Tibial nerve (tissue), 3 donors: ENCODE results near the gene MEOX1.

Experiments used
- POLR2A ChIP-seq, 2 donors: fragments of 450-650 bp; IDR thresholded peaks; one replicate each; pipeline ENCODE4 v1.6.1; 2017; ENCODE audit warnings: antibody characterized with exemption in 2 of 2, mild to moderate bottlenecking in 2 of 2, moderate library complexity in 2 of 2
- TF ChIP-seq, protein P1 (sequence below), 5 experiments: fragments of 200-600 bp in 3 of 5; fragments of 450-650 bp in 2 of 5; sonication (generic) in 3 of 5; IDR thresholded peaks; one replicate each; pipeline ENCODE4 v1.5.1; 2016 to 2019; ENCODE audit warnings: antibody characterized with exemption in 5 of 5, mild to moderate bottlenecking in 3 of 5, moderate library complexity in 2 of 5

DNA sequence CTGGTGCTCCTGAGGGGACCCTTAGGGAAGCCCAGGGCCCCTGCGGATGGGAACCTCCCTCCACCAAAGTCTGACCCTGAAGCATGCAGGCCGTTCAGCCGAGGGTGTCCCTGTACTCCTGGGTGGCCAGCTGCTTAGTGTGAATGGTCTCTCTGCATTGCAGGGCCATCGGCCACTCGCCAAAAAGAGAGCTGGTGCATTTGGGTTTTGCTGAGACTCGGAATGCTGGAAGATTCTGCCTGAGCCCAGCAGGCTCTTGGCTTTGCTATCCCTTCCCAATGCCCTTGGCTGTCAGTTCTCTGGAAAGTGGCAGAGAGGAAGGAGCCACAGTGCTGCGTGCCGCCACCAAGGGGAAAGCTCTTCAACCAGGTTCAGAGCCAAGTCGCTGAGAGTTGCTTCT is 2.8 kb downstream of the MEOX1 start:
- TF ChIP-seq, protein P1, sequence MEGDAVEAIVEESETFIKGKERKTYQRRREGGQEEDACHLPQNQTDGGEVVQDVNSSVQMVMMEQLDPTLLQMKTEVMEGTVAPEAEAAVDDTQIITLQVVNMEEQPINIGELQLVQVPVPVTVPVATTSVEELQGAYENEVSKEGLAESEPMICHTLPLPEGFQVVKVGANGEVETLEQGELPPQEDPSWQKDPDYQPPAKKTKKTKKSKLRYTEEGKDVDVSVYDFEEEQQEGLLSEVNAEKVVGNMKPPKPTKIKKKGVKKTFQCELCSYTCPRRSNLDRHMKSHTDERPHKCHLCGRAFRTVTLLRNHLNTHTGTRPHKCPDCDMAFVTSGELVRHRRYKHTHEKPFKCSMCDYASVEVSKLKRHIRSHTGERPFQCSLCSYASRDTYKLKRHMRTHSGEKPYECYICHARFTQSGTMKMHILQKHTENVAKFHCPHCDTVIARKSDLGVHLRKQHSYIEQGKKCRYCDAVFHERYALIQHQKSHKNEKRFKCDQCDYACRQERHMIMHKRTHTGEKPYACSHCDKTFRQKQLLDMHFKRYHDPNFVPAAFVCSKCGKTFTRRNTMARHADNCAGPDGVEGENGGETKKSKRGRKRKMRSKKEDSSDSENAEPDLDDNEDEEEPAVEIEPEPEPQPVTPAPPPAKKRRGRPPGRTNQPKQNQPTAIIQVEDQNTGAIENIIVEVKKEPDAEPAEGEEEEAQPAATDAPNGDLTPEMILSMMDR (IDR thresholded peaks at IDR 0.05): no peak
- TF ChIP-seq POLR2A (IDR thresholded peaks at IDR 0.05): no peak
